HG03354 (cell line): ENCODE data around the gene HSPG2.
"Not testable (repeated sequence)": the region's sequence is repeated elsewhere in the genome, so short reads cannot be mapped to it uniquely, and the experiment has no call there.

ENCODE experiments used
- ATAC-seq: cut with Tn5 transposase; IDR thresholded peaks from one replicate; pipeline ENCODE4 v1.9.1; 2021; ENCODE audit warnings: mild to moderate bottlenecking; ENCODE audit not compliant: unreplicated experiment, poor library complexity, severe bottlenecking

The HSPG2 gene

DNA sequence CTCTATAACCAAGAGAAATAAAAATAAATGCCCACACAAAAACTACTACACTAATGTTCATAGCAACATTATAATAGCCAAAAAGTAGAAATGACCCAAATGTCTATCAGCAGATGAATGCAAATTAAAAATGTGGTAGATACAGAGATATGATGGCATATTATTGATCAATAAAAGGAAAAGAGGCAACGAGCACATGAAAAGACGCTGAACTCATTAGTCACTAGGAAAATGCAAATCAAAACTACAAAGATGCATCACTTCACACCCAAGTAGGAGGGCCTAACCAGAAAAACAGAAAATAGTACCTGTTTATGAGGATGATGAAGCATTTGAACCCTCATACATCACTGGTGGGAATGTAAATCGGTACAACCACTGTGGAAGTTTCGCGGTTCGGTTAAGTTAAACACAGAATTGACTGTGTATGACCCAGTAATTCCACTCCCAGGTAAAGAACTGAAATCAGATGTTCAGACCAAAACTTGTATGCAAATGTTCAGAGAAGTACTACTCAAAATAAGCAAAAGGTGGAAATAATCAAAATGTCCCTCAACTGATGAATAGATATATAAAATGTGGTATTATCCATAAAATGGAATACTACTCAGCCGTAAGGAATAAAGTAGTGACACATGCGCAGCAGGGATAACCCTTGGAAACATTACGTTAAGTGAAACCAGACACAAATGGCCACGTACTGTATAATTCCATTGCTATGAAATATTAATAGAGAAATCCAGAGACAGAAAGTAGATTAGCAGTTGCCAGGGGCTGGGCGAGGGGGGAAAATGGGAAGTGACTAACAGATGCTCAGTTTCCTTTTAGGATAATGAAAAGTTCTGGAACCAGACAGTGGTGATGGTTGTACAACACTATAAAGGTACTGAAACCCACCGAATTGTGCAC is 157.2 kb downstream of the HSPG2 start:
- ATAC-seq = peak; percentile 34

GRCh38 chr1:21778405-21778727 is 158.7 kb downstream of the HSPG2 start:
- ATAC-seq = no peak

- not testable (repeated sequence) for ATAC-seq
Measured at GRCh38 chr1:21776925-21777324, 160.2 kb downstream of the HSPG2 start.

DNA sequence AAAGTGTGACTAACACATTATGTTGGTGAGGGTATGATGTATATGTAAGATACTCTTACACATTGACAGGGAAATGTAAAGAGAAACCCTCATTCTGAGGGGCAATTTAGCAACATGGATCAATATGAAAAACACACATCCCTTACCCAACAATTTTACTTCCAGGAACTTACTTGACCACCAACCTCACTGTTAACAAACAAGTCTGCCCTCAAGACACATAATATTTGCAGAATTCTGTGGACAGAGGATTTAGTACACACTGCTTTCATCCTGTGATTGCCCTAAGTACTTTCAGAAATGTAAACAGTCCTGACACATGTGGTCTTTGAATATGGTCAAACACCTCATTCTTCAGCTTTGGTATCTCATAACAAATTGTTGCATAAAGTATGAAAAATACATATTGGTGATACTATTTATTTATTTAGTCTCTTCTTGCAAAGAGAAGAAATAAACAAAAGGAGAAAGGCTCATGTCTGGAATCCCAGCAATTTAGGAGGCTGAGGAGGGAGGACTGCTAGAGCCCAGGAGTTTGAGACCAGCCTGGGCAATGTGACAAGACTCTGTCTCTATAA is 161.0 kb downstream of the HSPG2 start:
- no peak for ATAC-seq

DNA sequence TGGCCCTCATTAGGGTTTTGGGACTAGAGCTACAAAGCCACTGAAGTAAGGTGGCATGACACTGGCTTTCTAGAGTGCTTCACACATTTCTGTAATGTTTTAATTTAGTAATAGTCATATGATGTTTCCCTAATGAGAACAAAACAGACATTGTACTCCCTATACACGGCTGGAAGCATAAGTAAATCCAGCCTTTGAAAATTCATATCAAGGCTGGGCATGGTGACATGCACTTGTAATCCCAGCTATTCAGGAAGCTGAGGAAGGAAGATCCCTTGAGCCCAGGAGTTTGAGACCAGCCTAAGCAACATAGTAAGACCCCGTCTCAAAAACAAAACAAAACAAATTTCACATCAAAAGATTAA is 161.6 kb downstream of the HSPG2 start:
- no peak for ATAC-seq

DNA sequence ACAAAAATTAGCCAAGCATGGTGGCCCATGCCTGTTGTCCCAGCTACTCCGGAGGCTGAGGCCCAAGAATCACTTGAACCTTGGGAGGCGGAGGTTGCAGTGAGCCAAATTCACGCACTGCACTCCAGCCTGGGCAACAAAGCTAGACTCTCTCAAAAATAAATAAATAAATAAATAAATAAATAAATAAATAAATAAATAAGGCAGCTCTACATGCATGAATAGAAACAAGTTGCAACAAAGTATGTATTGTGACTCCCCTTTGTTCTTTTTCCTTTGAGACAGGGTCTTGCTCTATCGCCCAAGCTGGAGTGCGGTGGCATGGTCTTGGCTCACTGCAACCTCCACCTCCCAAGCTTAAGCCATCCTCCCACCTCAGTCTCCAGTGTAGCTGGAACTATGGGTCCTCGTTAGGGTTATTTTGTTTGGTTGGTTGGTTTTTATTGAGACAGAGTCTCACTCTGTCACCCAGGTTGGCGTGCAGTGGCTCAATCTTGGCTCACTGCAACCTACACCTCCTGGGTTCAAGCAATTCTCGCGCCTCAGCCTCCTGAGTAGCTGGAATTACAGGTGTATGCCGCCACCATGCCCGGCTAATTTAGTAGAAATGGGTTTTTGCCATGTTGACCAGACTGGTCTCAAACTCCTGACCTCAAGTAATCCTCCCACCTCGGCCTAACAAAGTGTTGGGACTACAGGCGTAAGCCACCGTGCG is 162.1 kb downstream of the HSPG2 start:
- no peak for ATAC-seq

DNA sequence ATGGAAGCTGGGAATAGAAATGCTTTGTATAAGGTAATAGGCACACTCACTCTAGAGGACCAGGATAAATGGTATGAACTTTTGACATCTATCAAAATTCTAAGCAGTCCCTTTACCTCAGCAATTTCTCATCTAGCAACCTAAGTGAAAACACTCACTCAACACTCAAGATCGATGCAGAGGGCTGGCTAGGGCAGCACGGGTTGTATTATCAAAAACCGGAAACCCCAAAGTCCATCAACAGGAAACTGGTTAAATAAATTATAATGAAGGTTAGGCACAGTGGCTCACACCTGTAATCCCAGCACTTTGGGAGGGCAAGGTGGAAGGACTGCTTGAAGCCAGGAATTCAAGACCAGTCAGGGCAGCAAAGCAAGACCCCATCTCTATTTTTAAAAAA is 163.5 kb downstream of the HSPG2 start:
- ATAC-seq = no peak
